Breast epithelium (tissue), 3 donors: ENCODE results near the gene LPCAT3.

Source experiments
- CTCF ChIP-seq, 3 donors: fragments of 450-650 bp; IDR thresholded peaks; one replicate each; pipeline ENCODE4 v1.5.1; 2016 to 2017; ENCODE audit warnings: antibody characterized with exemption in 3 of 3, mild to moderate bottlenecking in 3 of 3, moderate library complexity in 3 of 3
- POLR2A ChIP-seq: fragments of 450-650 bp; IDR thresholded peaks from one replicate; pipeline ENCODE4 v1.6.1; 2016; ENCODE audit warnings: antibody characterized with exemption, mild to moderate bottlenecking, moderate library complexity

DNA sequence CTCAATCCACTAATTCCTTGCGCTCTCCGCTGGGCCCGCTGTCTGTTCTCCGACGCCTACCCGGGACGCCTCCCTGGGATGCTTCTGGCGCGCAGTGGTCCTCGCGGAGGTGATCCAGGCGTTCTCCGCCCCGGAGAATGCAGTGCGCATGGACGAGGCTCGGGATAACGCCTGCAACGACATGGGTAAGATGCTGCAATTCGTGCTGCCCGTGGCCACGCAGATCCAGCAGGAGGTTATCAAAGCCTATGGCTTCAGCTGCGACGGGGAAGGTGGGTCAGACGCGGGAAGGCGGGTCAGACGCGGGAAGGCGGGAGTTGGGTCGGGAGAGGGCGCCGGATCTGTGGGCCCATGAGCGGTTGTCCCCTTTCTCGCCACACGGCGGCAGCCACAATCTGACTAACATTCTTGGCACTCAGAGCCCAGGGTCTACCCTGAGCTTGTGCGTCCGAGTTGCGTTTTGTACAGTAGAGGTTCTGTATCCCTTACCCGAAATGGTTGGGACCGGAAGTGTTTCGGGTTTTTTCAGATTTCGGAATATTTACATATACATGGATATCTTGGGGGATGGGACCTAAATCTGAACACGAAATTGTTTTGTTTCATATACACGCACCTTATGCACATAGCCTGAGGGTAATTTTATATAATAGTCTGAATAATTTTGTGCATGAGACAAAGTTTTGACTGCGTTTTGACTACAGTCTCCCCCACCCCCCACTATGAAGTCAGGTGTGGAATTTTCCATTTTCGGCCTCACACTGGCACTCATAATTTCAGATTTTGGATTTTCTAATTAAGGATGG is 73.7 kb downstream of the LPCAT3 start:
- TF ChIP-seq POLR2A (peak; percentile 7), CTCF (IDR thresholded peaks at IDR 0.05) (peak; percentile 94 to 97 (median 95))
